GM12878 (cell line): ENCODE results near the gene EIF2A. TPM values are rescaled to one million over a fixed set of nuclear protein-coding genes. Genes with fewer than 3 reads are reported as not detected.

Experiments
- ATAC-seq: fragments of 200-7000 bp; cut with Tn5 transposase; 3 replicates; pipeline ENCODE4 v1.9.1; 2020; ENCODE audit warnings: mild to moderate bottlenecking, moderate library complexity
- BruUV-seq: library from RNA; stranded (reverse); fragments of 400-500 nt; replicated peaks from 2 replicates; lab custom pipeline; 2021; lab: Mats Ljungman, UMichigan
- CTCF ChIA-PET: fragments of 300-600 bp; sonication (Branson Sonifier 250); formaldehyde crosslinking; extraction: SDS; loops from one replicate; lab custom pipeline; 2021; ENCODE audit warnings: inconsistent platforms; lab: Yijun Ruan, JAX
- POLR2A ChIA-PET: fragments of 350-600 bp; formaldehyde crosslinking; extraction: SDS; loops from one replicate; lab custom pipeline; 2021; ENCODE audit warnings: inconsistent platforms; lab: Charles Lee
- RAD21 ChIA-PET: fragments of 300-600 bp; sonication (Branson Sonifier 250); formaldehyde crosslinking; loops from one replicate; lab custom pipeline; 2023; ENCODE audit warnings: antibody characterized with exemption; ENCODE audit not compliant: unreplicated experiment; lab: Charles Lee
- SMC1A ChIA-PET: fragments of 300-600 bp; sonication (Branson Sonifier 250); formaldehyde crosslinking; loops from one replicate; lab custom pipeline; 2023; ENCODE audit not compliant: unreplicated experiment, uncharacterized antibody; lab: Charles Lee
- DNase-seq: peaks from one replicate; pipeline ENCODE4 v3.0.0-alpha.2; 2011; ENCODE audit warnings: low read depth, low spot score
- FAIRE-seq: peaks from 3 replicates; lab custom pipeline; 2011; peaks lifted over from hg19 to GRCh38; lab: Jason Lieb, UNC
- H2AFZ ChIP-seq: 2 replicates; pipeline ENCODE4 v1.6.0; 2011; ENCODE audit warnings: low read depth, low read length, control low read depth; ENCODE audit not compliant: control insufficient read depth
- H3K27ac ChIP-seq: 2 replicates; pipeline ENCODE4 v1.5.1; 2011; ENCODE audit warnings: control low read depth; ENCODE audit not compliant: control insufficient read depth, insufficient read depth
- H3K27me3 ChIP-seq, 2 experiments: replicated peaks in 1 of 2; 2 replicates each; pipeline versions ENCODE4 v1.6.0 to v1.6.1; 2011; ENCODE audit warnings: low read length in 1 of 2; ENCODE audit not compliant: control insufficient read depth in 2 of 2, insufficient read depth in 2 of 2
- H3K36me3 ChIP-seq, 2 experiments: 2 replicates each; pipeline ENCODE4 v1.5.1; 2011; ENCODE audit warnings: low read length in 1 of 2; ENCODE audit not compliant: control insufficient read depth in 2 of 2, insufficient read depth in 2 of 2
- H3K4me1 ChIP-seq: 2 replicates; pipeline ENCODE4 v1.6.1; 2011; ENCODE audit warnings: mild to moderate bottlenecking, low read length, moderate library complexity, mixed read lengths; ENCODE audit not compliant: control insufficient read depth, insufficient read depth
- H3K4me2 ChIP-seq: 2 replicates; pipeline ENCODE4 v1.6.0; 2011; ENCODE audit warnings: control low read depth; ENCODE audit not compliant: control insufficient read depth, insufficient read depth
- H3K4me3 ChIP-seq: fragments of 200-600 bp; sonication (generic); 2 replicates; pipeline ENCODE4 v1.5.1; 2016
- H3K79me2 ChIP-seq: 2 replicates; pipeline ENCODE4 v1.6.0; 2011; ENCODE audit warnings: low read length; ENCODE audit not compliant: control insufficient read depth, insufficient read depth
- H3K9ac ChIP-seq: 2 replicates; pipeline ENCODE4 v1.8.0; 2011; ENCODE audit warnings: low read length, control low read depth, mixed read lengths; ENCODE audit not compliant: control insufficient read depth, insufficient read depth
- H3K9me3 ChIP-seq: replicated peaks from 3 replicates; pipeline ENCODE4 v1.5.1; 2011; ENCODE audit warnings: mild to moderate bottlenecking, low read length; ENCODE audit not compliant: control insufficient read depth, insufficient read depth
- H4K20me1 ChIP-seq: 2 replicates; pipeline ENCODE4 v1.6.0; 2011; ENCODE audit not compliant: control insufficient read depth, insufficient read depth
- ASH2L ChIP-seq: fragments of 300-600, 200-600 bp; sonication (generic); IDR thresholded peaks from 2 replicates; pipeline ENCODE4 v1.6.1; 2017; ENCODE audit warnings: low read depth, mild to moderate bottlenecking, borderline replicate concordance
- ATF3 ChIP-seq: IDR thresholded peaks from 2 replicates; pipeline ENCODE4 v1.6.1; 2011; ENCODE audit warnings: low read depth, mild to moderate bottlenecking, low read length, moderate library complexity, borderline replicate concordance; ENCODE audit errors: extremely low read depth
- CHD1 ChIP-seq: IDR thresholded peaks from 2 replicates; pipeline ENCODE4 v1.6.1; 2012; ENCODE audit warnings: low read depth, low read length, improper control_type of control experiment
- NFYA ChIP-seq: IDR thresholded peaks from 2 replicates; pipeline ENCODE4 v1.6.1; 2011; ENCODE audit warnings: low read depth, mild to moderate bottlenecking, low read length, improper control_type of control experiment, borderline replicate concordance
- NR2C1 ChIP-seq: fragments of 450-650 bp; IDR thresholded peaks from 2 replicates; pipeline ENCODE4 v1.6.1; 2017; ENCODE audit warnings: antibody characterized with exemption, mild to moderate bottlenecking, moderate library complexity
- PAX8 ChIP-seq: fragments of 450-650 bp; IDR thresholded peaks from 2 replicates; pipeline ENCODE4 v1.6.1; 2017; ENCODE audit warnings: mild to moderate bottlenecking, moderate library complexity
- PML ChIP-seq: IDR thresholded peaks from 2 replicates; pipeline ENCODE4 v1.6.1; 2012; ENCODE audit warnings: low read length, inconsistent platforms
- RAD51 ChIP-seq: fragments of 450-650 bp; IDR thresholded peaks from 2 replicates; pipeline ENCODE4 v1.6.1; 2016; ENCODE audit warnings: moderate library complexity, mild to moderate bottlenecking, inconsistent platforms
- ZSCAN29 ChIP-seq: fragments of 450-650 bp; IDR thresholded peaks from 2 replicates; pipeline ENCODE4 v1.6.1; 2017; ENCODE audit warnings: mild to moderate bottlenecking, moderate library complexity
- WGBS: methylation state at CpG from one replicate; pipeline ENCODE4 v1.1.6; 2016; ENCODE audit warnings: low lambda C conversion rate; ENCODE audit not compliant: insufficient replicate concordance, insufficient coverage; ENCODE audit errors: missing lambda C conversion rate; 5-methylcytosine and 5-hydroxymethylcytosine counted together
- in situ Hi-C: fragments of 300-500 bp; cut with MboI; formaldehyde crosslinking; loops from 9 replicates; pipeline ENCODE4 v1.14.3; 2018; ENCODE audit warnings: mixed read lengths
- intact Hi-C: fragments of 100-400 bp; cut with micrococcal nuclease; formaldehyde crosslinking; loops from one replicate; pipeline ENCODE4 v1.14.2; 2022; ENCODE audit not compliant: unreplicated experiment
- polyA plus RNA-seq, 11 experiments: library from polyadenylated mRNA; depleted of rRNA in 4 of 11; unstranded in 6 of 11; stranded (reverse) in 5 of 11; fragments of >200 nt; fragmentation: Nextera tagmentation in 4 of 11; fragmentation: Illumina TruSeq in 1 of 11; extraction: Ambion mirVana in 4 of 11; extraction: Trizol in 1 of 11; gene quantifications; 1 replicate in 1 of 11; 2 replicates in 10 of 11; pipeline versions ENCODE4 v1.2.1 to v1.2.3, GENCODE V29; 2011 to 2016; ENCODE audit warnings: inconsistent platforms in 2 of 11, missing spikeins in 2 of 11, low read depth in 1 of 11
- total RNA-seq, 4 experiments: library from RNA; depleted of rRNA in 3 of 4; stranded (reverse); fragments of >200 nt in 3 of 4; fragmentation: Illumina TruSeq in 1 of 4; extraction: Trizol in 1 of 4; gene quantifications; 2 replicates each; pipeline versions ENCODE4 v1.2.1 to v1.2.3, GENCODE V29; 2013 to 2021
- TF ChIP-seq, protein P1 (sequence below): fragments of 450-650 bp; IDR thresholded peaks from 2 replicates; pipeline ENCODE4 v1.6.1; 2018; ENCODE audit warnings: mild to moderate bottlenecking, low read depth, moderate library complexity; ENCODE audit not compliant: partially characterized antibody
- TF ChIP-seq, protein P2 (sequence below): IDR thresholded peaks from 2 replicates; pipeline ENCODE4 v1.6.1; 2011; ENCODE audit warnings: borderline replicate concordance, low read depth, mild to moderate bottlenecking, moderate library complexity, mixed read lengths, low read length; ENCODE audit not compliant: insufficient read depth; ENCODE audit errors: extremely low read length
- TF ChIP-seq, protein P3 (sequence below): IDR thresholded peaks from 2 replicates; pipeline ENCODE4 v1.6.1; 2012; ENCODE audit warnings: low read depth, low read length, improper control_type of control experiment

The EIF2A gene
- total and polyA plus RNA-seq, 10 of the 15 experiments (the other 5 are each of a cell fraction or from before 2014, with no cell fraction given), result 85.4 to 211 (median 136) TPM

DNA sequence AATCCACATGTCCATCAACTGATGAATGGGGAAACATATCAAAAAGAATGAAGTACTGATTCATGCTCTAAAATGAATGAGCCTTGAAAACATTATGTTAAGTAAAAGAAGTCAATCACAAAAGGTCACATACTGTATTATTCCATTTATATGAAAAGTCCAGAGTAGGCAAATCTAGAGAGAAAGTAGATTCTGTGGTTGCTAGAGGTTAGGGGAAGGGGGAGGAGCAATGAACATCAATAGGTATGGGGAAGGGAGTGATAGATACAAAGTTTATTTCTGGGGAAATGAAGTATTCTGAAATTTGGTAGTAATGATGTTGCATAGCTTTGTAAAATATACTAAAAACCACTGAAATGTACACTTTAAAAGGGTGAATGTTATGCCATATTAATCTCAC is 14.8 kb upstream of the EIF2A start:
- Histone ChIP-seq H3K79me2 (no peaks in the 10 kb centered on the region), H3K27ac (no peak overlapping the region), H3K4me2 (no peak overlapping the region), H3K9ac (no peak overlapping the region), H3K4me3 (no peak overlapping the region), H3K4me1 (no peaks in the 10 kb centered on the region), H3K27me3 (no peaks in the 10 kb centered on the region), H3K9me3 (no peaks in the 10 kb centered on the region), H3K36me3 (no peaks in the 10 kb centered on the region), H2AFZ (no peak overlapping the region), H4K20me1 (no peaks in the 10 kb centered on the region)
- ATAC-seq, result no peak
- POLR2A ChIA-PET, result no interaction called here
- SMC1A ChIA-PET, result interaction anchor here (1.0 kb wide), 1 partner anchor 10 kb away, joined by 3 read pairs; no protein-coding TSS in a partner anchor
- DNase-seq, result no peak
- intact Hi-C loops (no loop called here), in situ Hi-C loops (loop anchor here (25.0 kb wide), 1 partner anchor 606 kb away; no protein-coding TSS in a partner anchor)
- no TSS peak for BruUV-seq
- CTCF ChIA-PET, result interaction anchor here (1.7 kb wide), 1 partner anchor 57 kb away, joined by 4 read pairs; no protein-coding TSS in a partner anchor
- RAD21 ChIA-PET, result no interaction called here
- no peak for FAIRE-seq
- TF ChIP-seq PAX8, result no peak
- TF ChIP-seq PML, result no peak

- intact Hi-C loops (no loop called here), in situ Hi-C loops (loop anchor here (5.0 to 25.0 kb wide), 2 partner anchors 332 to 602 kb away; no protein-coding TSS in a partner anchor)
- H3K27me3 ChIP-seq, result no peaks in the 10 kb centered on the region
- H3K36me3 ChIP-seq, result no peaks in the 10 kb centered on the region
- no peaks in the 10 kb centered on the region for H3K79me2 ChIP-seq
- H3K27ac ChIP-seq, result no peak overlapping the region
- no peak overlapping the region for H3K9ac ChIP-seq
- FAIRE-seq, result no peak
- SMC1A ChIA-PET, result interaction anchor here (1.0 kb wide), 1 partner anchor 15 kb away, joined by 4 read pairs; no protein-coding TSS in a partner anchor
- H2AFZ ChIP-seq, result no peak overlapping the region
- ATAC-seq, result no peak
- POLR2A ChIA-PET, result no interaction called here
- H3K4me1 ChIP-seq, result no peaks in the 10 kb centered on the region
- RAD21 ChIA-PET, result no interaction called here
- no peak overlapping the region for H3K4me3 ChIP-seq
- H4K20me1 ChIP-seq, result no peaks in the 10 kb centered on the region; the same call in 1 of the 2 replicates
- no peak overlapping the region for H3K4me2 ChIP-seq
- DNase-seq, result no peak
- no TSS peak for BruUV-seq
- CTCF ChIA-PET, result interaction anchor here (0.9 to 1.2 kb wide), 5 partner anchors 9 to 598 kb away, joined by 3 read pairs; no protein-coding TSS in a partner anchor
- H3K9me3 ChIP-seq, result no peaks in the 10 kb centered on the region
- WGBS, result 84% methylated on average over 4 of the region's 4 CpGs
- TF ChIP-seq, protein P1, sequence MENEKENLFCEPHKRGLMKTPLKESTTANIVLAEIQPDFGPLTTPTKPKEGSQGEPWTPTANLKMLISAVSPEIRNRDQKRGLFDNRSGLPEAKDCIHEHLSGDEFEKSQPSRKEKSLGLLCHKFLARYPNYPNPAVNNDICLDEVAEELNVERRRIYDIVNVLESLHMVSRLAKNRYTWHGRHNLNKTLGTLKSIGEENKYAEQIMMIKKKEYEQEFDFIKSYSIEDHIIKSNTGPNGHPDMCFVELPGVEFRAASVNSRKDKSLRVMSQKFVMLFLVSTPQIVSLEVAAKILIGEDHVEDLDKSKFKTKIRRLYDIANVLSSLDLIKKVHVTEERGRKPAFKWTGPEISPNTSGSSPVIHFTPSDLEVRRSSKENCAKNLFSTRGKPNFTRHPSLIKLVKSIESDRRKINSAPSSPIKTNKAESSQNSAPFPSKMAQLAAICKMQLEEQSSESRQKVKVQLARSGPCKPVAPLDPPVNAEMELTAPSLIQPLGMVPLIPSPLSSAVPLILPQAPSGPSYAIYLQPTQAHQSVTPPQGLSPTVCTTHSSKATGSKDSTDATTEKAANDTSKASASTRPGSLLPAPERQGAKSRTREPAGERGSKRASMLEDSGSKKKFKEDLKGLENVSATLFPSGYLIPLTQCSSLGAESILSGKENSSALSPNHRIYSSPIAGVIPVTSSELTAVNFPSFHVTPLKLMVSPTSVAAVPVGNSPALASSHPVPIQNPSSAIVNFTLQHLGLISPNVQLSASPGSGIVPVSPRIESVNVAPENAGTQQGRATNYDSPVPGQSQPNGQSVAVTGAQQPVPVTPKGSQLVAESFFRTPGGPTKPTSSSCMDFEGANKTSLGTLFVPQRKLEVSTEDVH, result no peak
- TF ChIP-seq NR2C1, result no peak
- no peak for TF ChIP-seq ASH2L
- no peak for TF ChIP-seq RAD51
- TF ChIP-seq ATF3, result no peak
- no peak for TF ChIP-seq PAX8
- TF ChIP-seq CHD1, result no peak
- TF ChIP-seq, protein P2, sequence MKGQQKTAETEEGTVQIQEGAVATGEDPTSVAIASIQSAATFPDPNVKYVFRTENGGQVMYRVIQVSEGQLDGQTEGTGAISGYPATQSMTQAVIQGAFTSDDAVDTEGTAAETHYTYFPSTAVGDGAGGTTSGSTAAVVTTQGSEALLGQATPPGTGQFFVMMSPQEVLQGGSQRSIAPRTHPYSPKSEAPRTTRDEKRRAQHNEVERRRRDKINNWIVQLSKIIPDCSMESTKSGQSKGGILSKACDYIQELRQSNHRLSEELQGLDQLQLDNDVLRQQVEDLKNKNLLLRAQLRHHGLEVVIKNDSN, result no peak
- no peak for TF ChIP-seq ZSCAN29
- TF ChIP-seq NFYA, result no peak
- TF ChIP-seq, protein P3, sequence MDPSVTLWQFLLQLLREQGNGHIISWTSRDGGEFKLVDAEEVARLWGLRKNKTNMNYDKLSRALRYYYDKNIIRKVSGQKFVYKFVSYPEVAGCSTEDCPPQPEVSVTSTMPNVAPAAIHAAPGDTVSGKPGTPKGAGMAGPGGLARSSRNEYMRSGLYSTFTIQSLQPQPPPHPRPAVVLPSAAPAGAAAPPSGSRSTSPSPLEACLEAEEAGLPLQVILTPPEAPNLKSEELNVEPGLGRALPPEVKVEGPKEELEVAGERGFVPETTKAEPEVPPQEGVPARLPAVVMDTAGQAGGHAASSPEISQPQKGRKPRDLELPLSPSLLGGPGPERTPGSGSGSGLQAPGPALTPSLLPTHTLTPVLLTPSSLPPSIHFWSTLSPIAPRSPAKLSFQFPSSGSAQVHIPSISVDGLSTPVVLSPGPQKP, result no peak
Observed at GRCh38 chr3:150535204-150535603, 11.4 kb upstream of the EIF2A start.
